B cell (primary cell): Measurements from ENCODE around the gene TATDN3. TPM values are rescaled to one million over a fixed set of nuclear protein-coding genes. Genes with fewer than 3 reads are reported as not detected.

Experiments
- ATAC-seq: fragments of 200-7000 bp; cut with Tn5 transposase; one replicate; pipeline ENCODE4 v1.10.0; 2021; ENCODE audit warnings: low read depth, mild to moderate bottlenecking, moderate number of reproducible peaks, moderate library complexity
- CTCF ChIA-PET: fragments of 350-600 bp; sonication (Branson Sonifier 250); formaldehyde crosslinking; loops from one replicate; lab custom pipeline; 2021; ENCODE audit warnings: antibody characterized with exemption, inconsistent platforms; lab: Charles Lee
- POLR2A ChIA-PET: fragments of 350-600 bp; sonication (Branson Sonifier 250); formaldehyde crosslinking; loops from one replicate; lab custom pipeline; 2021; ENCODE audit warnings: antibody characterized with exemption; lab: Charles Lee
- DNase-seq: peaks from one replicate; pipeline ENCODE4 v3.0.0; 2013
- H2AFZ ChIP-seq: 2 replicates; pipeline ENCODE4 v1.6.1; 2012; ENCODE audit warnings: mild to moderate bottlenecking, low read depth, low read length; ENCODE audit not compliant: insufficient read depth, poor library complexity, severe bottlenecking
- H3K27ac ChIP-seq, 2 donors: 1 replicate in 1 of 2; 2 replicates in 1 of 2; pipeline ENCODE4 v1.5.1; 2012 to 2013; ENCODE audit warnings: low read length in 2 of 2, mild to moderate bottlenecking in 2 of 2, moderate library complexity in 1 of 2
- H3K27me3 ChIP-seq, 4 experiments: fragments of 200-600 bp in 1 of 4; sonication (generic) in 1 of 4; replicated peaks in 1 of 4; 1 replicate in 2 of 4; 2 replicates in 2 of 4; pipeline versions ENCODE4 v1.6.1 to v1.7.0; 2013 to 2016; ENCODE audit warnings: low read length in 3 of 4, mild to moderate bottlenecking in 2 of 4, mixed read lengths in 1 of 4, moderate library complexity in 1 of 4; ENCODE audit not compliant: insufficient read depth in 4 of 4, control insufficient read depth in 3 of 4; ENCODE audit errors: control extremely low read depth in 1 of 4
- H3K36me3 ChIP-seq, 2 experiments: replicated peaks in 1 of 2; 1 replicate in 1 of 2; 2 replicates in 1 of 2; pipeline versions ENCODE4 v1.6.1 to v1.7.1; 2013; ENCODE audit warnings: low read length in 1 of 2; ENCODE audit not compliant: insufficient read depth in 2 of 2, control insufficient read depth in 1 of 2; ENCODE audit errors: control extremely low read depth in 1 of 2, extremely low read depth in 1 of 2
- H3K4me1 ChIP-seq, 2 donors: fragments of 200-600 bp in 1 of 2; sonication (generic) in 1 of 2; 1 replicate in 1 of 2; 2 replicates in 1 of 2; pipeline versions ENCODE4 v1.5.1 to v1.6.1; 2013 to 2017; ENCODE audit warnings: low read length in 2 of 2; ENCODE audit not compliant: control insufficient read depth in 2 of 2, insufficient read depth in 2 of 2
- H3K4me2 ChIP-seq: replicated peaks from 2 replicates; pipeline ENCODE3; 2012; ENCODE audit warnings: mild to moderate bottlenecking, low read depth, low read length; ENCODE audit not compliant: poor library complexity, severe bottlenecking
- H3K4me3 ChIP-seq, 5 experiments: fragments of 200-600 bp in 1 of 5; sonication (generic) in 1 of 5; 1 replicate in 3 of 5; 2 replicates in 2 of 5; pipeline versions ENCODE4 v1.5.1 to v1.7.0; 2011 to 2016; ENCODE audit warnings: low read length in 4 of 5, mild to moderate bottlenecking in 4 of 5, low read depth in 2 of 5, control low read depth in 1 of 5, moderate library complexity in 1 of 5; ENCODE audit not compliant: insufficient read depth in 1 of 5; ENCODE audit errors: control extremely low read depth in 1 of 5, extremely low read depth in 1 of 5
- H3K79me2 ChIP-seq: fragments of 200-600 bp; sonication (generic); one replicate; pipeline ENCODE4 v1.6.0; 2016; ENCODE audit warnings: low read length; ENCODE audit not compliant: control insufficient read depth, insufficient read depth
- H3K9ac ChIP-seq: fragments of 200-600 bp; sonication (generic); 2 replicates; pipeline ENCODE4 v1.6.1; 2017; ENCODE audit warnings: mild to moderate bottlenecking, low read length, moderate library complexity
- H3K9me3 ChIP-seq, 3 donors: one replicate each; pipeline versions ENCODE4 v1.6.1 to v1.7.1; 2013; ENCODE audit warnings: low read length in 2 of 3; ENCODE audit not compliant: control insufficient read depth in 2 of 3, insufficient read depth in 1 of 3; ENCODE audit errors: control extremely low read depth in 1 of 3
- H4K20me1 ChIP-seq: 2 replicates; pipeline ENCODE4 v1.6.0; 2012; ENCODE audit warnings: mild to moderate bottlenecking, low read length; ENCODE audit not compliant: insufficient read depth, control insufficient read depth, poor library complexity, severe bottlenecking
- H3K27ac Mint-ChIP-seq: one replicate; pipeline ENCODE4 v1.8.0; 2021; ENCODE audit warnings: mixed read lengths
- H3K27me3 Mint-ChIP-seq: one replicate; pipeline ENCODE4 v1.8.0; 2021; ENCODE audit warnings: mixed read lengths
- H3K4me1 Mint-ChIP-seq: one replicate; pipeline ENCODE4 v1.8.0; 2021; ENCODE audit warnings: mixed read lengths
- H3K4me3 Mint-ChIP-seq: one replicate; pipeline ENCODE4 v1.8.0; 2021; ENCODE audit warnings: mixed read lengths
- H3K9me3 Mint-ChIP-seq: one replicate; pipeline ENCODE4 v1.8.0; 2022; ENCODE audit warnings: mixed read lengths; ENCODE audit not compliant: insufficient read depth
- EZH2 ChIP-seq: IDR thresholded peaks from 2 replicates; pipeline ENCODE4 v1.6.1; 2012; ENCODE audit warnings: borderline replicate concordance, low read depth, mild to moderate bottlenecking, moderate library complexity, low read length; ENCODE audit not compliant: insufficient read depth, poor library complexity, severe bottlenecking
- WGBS: methylation state at CpG from one replicate; pipeline ENCODE4 v1.1.5; 2013; ENCODE audit warnings: missing lambda C conversion rate; ENCODE audit not compliant: insufficient coverage; 5-methylcytosine and 5-hydroxymethylcytosine counted together
- intact Hi-C: fragments of 100-400 bp; cut with micrococcal nuclease; formaldehyde crosslinking; loops from one replicate; pipeline ENCODE4 v1.10.0; 2022
- polyA plus RNA-seq: library from polyadenylated mRNA; depleted of rRNA; stranded (reverse); fragments of >200 nt; gene quantifications from 2 replicates; pipeline ENCODE4 v1.2.3, GENCODE V29; 2012
- total RNA-seq, 2 donors: library from RNA; stranded (reverse); fragments of 120-200 nt in 1 of 2; gene quantifications; 1 replicate in 1 of 2; 2 replicates in 1 of 2; pipeline versions ENCODE4 v1.2.3 to v1.2.4, GENCODE V29; 2013 to 2022
- TF ChIP-seq, protein P1 (sequence below): fragments of 200-600 bp; IDR thresholded peaks from one replicate; pipeline ENCODE4 v1.8.0; 2022; ENCODE audit warnings: antibody characterized with exemption, mild to moderate bottlenecking

The TATDN3 gene
- total and polyA plus RNA-seq, 2 donors (not counting 1 experiment from before 2014, with no cell fraction given): 17.6 to 28.6 TPM

DNA sequence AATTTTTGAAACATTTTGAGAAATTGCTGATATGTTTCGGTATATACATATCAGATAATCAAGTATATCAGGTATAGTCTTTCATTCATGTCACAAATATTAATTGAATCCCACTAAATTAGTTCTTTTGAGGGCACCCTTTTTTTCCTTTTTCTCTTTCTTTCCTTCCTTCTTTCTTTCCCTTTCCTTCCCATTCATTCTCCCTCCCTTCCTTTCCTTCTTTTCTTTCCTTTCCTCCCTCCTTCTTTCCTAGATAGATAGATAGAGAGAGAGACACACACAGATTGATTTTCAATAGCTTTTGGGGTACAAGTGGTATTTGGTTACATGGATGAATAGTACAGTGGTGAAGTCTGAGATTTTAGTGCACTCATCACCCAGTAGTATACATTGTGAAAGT, 5.8 kb upstream of the TATDN3 start:
- Histone ChIP-seq H3K9ac (no peak overlapping the region), H3K27ac (no peak overlapping the region), H3K79me2 (peaks cover 42% of the 10 kb centered on the region), H3K4me3 (no peak overlapping the region), H4K20me1 (peaks cover 9% of the 10 kb centered on the region), H3K4me1 (peaks cover 8 to 13% of the 10 kb centered on the region in 2 donors), H3K27me3 (no peaks in the 10 kb centered on the region), H3K4me2 (no peak overlapping the region), H3K9me3 (no peaks in the 10 kb centered on the region), H2AFZ (no peak overlapping the region), H3K36me3 (peaks cover 16 to 51% of the 10 kb centered on the region in 2 experiments)
- intact Hi-C loops: no loop called here
- TF ChIP-seq, protein P1, sequence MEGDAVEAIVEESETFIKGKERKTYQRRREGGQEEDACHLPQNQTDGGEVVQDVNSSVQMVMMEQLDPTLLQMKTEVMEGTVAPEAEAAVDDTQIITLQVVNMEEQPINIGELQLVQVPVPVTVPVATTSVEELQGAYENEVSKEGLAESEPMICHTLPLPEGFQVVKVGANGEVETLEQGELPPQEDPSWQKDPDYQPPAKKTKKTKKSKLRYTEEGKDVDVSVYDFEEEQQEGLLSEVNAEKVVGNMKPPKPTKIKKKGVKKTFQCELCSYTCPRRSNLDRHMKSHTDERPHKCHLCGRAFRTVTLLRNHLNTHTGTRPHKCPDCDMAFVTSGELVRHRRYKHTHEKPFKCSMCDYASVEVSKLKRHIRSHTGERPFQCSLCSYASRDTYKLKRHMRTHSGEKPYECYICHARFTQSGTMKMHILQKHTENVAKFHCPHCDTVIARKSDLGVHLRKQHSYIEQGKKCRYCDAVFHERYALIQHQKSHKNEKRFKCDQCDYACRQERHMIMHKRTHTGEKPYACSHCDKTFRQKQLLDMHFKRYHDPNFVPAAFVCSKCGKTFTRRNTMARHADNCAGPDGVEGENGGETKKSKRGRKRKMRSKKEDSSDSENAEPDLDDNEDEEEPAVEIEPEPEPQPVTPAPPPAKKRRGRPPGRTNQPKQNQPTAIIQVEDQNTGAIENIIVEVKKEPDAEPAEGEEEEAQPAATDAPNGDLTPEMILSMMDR: no peak
- TF ChIP-seq EZH2: no peak
- H3K27me3 Mint-ChIP-seq: no peaks in the 10 kb centered on the region
- no peak overlapping the region for H3K4me3 Mint-ChIP-seq
- POLR2A ChIA-PET: no interaction called here
- CTCF ChIA-PET: interaction anchor here (1.2 to 6.1 kb wide), 4 partner anchors 115 to 309 kb away, joined by 3 to 90 read pairs (median 9); no protein-coding TSS in a partner anchor
- no peaks in the 10 kb centered on the region for H3K9me3 Mint-ChIP-seq
- no CpG with 5 or more reads among the region's 1 CpG for WGBS
- DNase-seq: no peak
- no peak overlapping the region for H3K27ac Mint-ChIP-seq
- peaks cover 11% of the 10 kb centered on the region for H3K4me1 Mint-ChIP-seq
- ATAC-seq: no peak

GRCh38 chr1:212791261-212791675, 426 bp upstream of the TATDN3 start:
- Mint-ChIP-seq H3K4me3 (peak overlapping the region; percentile 93), H3K9me3 (peaks cover 3% of the 10 kb centered on the region), H3K27me3 (no peaks in the 10 kb centered on the region), H3K27ac (peak overlapping the region; percentile 93), H3K4me1 (peaks cover 45% of the 10 kb centered on the region)
- peak; percentile 22 for ATAC-seq
- peak overlapping the region; percentile 91 to 92 for H3K27ac ChIP-seq
- no peak for DNase-seq
- POLR2A ChIA-PET: interaction anchor here (0.7 to 1.3 kb wide), 3 partner anchors 41 to 232 kb away, joined by 3 read pairs; partner anchors contain the start of gene ATF3
- H3K4me3 ChIP-seq: peak overlapping the region; percentile 77 to 93 (median 83)
- H3K9me3 ChIP-seq: no peaks in the 10 kb centered on the region
- H3K4me2 ChIP-seq: peak overlapping the region; percentile 85
- H3K9ac ChIP-seq: peak overlapping the region; percentile 82
- CTCF ChIA-PET: interaction anchor here (0.6 to 5.8 kb wide), 8 partner anchors 9 to 314 kb away, joined by 3 to 20 read pairs (median 4); partner anchors contain the start of gene RPS6KC1
- 0% methylated on average over 18 of the region's 22 CpGs for WGBS
- H3K36me3 ChIP-seq: peaks cover 3 to 9% of the 10 kb centered on the region in 2 experiments
- no peaks in the 10 kb centered on the region for H3K27me3 ChIP-seq
- peak overlapping the region; percentile 95 for H2AFZ ChIP-seq
- H3K79me2 ChIP-seq: peaks cover 68% of the 10 kb centered on the region
- TF ChIP-seq, protein P1: no peak
- no peak for TF ChIP-seq EZH2
- peaks cover 35 to 56% of the 10 kb centered on the region in 2 donors for H3K4me1 ChIP-seq
- intact Hi-C loops: loop anchor here (1.0 to 5.0 kb wide), 10 partner anchors 39 to 1534 kb away; partner anchors contain the start of genes ANGEL2, ATF3, DTL and FLVCR1
- H4K20me1 ChIP-seq: peaks cover 9% of the 10 kb centered on the region
